Fibroblast of skin of right biceps (primary cell): ENCODE measurements around the gene BHLHA15.

Source experiments
- DNase-seq: peaks from one replicate; pipeline ENCODE4 v3.0.0-alpha.2; 2013

Gene BHLHA15

DNA sequence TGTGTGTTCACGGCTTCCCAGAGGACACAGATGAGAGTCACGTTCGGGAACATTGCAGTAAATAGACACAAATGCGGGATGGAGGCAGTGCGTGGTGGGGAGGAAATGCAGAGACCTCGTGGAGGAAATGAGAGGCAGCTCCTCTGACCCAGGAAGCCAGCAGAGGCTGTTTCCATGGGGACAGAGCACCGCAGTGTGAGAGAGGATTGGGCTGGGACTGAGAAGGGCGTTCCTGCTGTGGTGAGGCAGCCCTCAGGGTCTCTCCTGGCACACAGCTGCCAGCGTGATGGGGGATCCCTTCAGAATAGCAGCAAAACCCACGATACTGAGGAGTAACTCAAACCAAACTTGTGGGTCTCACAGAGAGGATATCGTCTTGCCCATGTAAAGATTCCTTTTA is 21.7 kb upstream of the BHLHA15 start:
- DNase-seq = no peak

DNA sequence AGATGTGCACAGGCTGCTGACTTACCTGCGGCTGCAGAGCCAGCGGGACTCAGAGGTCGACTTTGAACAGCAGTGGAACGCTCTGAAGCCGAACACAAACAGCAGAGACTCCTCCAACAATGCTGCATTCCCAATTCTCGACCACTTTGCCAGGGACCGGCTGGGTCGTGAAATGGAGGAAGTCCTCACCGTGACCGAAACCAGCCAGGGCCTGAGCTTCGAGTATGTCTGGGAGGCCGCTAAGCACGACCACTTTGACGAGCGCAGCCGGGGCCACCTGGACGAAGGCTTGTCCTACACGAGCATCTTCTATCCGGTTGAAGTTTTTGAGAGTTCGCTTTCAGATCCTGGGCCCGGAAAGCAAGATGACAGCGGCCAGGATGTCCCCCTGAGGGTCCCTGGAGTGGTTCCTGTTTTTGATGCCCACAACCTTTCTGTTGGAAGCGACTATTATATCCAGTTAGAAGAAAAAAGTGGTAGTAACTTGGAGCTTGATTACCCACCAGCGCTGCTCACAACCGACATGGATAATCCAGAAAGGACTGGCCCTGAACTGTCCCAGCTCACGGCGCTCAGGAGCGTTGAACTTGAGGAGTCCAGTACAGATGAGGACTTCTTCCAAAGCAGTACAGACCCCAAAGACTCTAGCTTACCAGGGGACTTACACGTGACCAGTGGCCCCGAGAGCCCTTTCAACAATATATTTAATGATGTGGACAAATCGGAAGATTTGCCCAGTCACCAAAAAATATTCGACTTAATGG is 19.4 kb upstream of the BHLHA15 start:
- DNase-seq = no peak

- peak; percentile 18 for DNase-seq
Measured at GRCh38 chr7:98192781-98193457, 18.3 kb upstream of the BHLHA15 start.

- DNase-seq = no peak
Measured at GRCh38 chr7:98193474-98194180, 17.6 kb upstream of the BHLHA15 start.

DNA sequence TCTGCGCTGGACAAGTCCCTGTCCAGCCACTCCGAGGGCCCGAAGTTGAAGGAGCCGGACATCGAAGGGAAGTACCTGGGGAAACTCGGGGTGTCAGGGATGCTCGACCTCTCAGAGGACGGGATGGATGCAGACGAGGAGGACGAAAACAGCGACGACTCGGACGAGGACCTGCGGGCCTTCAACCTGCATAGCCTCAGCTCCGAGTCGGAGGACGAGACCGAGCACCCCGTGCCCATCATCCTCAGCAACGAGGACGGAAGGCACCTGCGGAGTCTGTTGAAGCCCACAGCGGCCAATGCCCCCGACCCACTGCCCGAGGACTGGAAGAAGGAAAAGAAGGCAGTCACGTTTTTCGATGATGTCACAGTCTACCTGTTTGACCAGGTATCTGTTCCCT is 17.1 kb upstream of the BHLHA15 start:
- no peak for DNase-seq

DNA sequence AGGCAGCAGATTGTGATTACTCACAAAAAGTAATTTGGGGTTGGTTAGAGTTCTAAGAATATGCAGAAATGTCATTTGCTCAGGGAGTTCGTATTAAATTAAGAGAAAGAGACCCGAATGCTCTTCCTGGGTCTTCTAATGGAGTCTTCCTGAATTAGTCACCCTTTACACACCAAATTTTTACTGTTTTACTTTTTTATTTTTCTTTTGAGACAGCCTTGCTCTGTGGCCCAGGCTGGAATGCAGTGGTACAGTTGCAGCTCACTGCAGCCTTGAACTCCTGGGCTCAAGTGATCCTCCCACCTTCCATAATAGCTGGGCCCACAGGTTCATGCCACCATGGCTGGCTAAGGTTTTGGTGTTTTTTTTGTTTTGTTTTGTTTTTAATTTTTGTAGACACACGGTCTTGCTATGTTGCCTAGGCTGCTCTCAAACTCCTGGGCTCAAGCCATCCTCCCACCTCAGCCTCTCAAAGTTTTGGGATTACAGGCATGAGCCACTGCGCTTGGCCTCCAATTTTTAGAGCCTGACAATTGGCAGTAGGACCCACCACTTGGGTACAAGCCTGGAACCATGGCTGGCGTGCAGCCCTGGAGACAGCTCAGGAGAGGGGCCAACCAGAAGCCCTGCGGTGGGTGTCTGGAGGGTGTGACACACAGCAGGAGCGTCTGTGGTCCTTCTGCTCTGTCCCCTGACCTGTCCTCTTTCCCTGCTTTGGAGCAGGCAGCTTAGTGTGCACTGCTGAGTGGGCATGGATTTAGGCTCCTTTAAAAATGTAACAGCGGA is 16.4 kb upstream of the BHLHA15 start:
- DNase-seq = peak; percentile 26

- DNase-seq = no peak
Measured at GRCh38 chr7:98196706-98197605, 14.3 kb upstream of the BHLHA15 start.

DNA sequence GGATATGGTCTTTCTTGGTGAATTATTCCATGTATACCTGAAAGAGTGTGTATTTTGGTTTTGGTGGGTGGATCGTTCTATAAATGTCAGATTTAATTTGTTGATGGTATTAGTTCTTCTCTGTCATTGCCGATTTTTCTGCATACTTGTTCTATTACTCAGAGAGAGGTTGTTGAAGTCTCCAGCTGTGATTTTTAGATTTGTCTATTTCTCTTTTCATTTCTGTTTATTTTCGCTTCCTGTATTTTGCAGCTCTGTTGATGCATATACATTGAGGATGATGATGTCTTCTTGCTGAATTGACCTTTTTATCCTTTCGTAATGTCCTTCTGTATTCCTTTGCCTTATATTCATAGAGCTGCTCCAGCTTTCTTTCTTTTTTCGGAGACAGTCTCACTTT is 12.1 kb upstream of the BHLHA15 start:
- DNase-seq = no peak

DNA sequence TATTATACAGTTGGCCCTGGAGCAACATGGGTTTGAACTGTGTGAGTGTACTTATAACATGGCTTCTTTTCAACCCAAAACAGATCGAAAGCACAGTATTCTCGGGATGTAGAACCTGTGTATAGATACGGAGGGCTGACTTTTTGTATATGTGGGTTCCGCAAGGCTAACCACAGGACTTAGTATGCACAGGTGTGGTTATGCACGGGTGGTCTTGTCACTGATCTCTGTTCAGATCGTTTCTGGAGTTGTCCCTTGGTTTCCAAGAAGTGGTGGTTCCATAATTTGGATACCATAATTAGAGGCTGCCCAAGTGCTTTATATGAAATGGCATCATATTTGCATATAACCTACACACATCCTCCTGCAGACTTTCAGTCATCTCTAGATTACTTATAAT is 10.9 kb upstream of the BHLHA15 start:
- no peak for DNase-seq

DNA sequence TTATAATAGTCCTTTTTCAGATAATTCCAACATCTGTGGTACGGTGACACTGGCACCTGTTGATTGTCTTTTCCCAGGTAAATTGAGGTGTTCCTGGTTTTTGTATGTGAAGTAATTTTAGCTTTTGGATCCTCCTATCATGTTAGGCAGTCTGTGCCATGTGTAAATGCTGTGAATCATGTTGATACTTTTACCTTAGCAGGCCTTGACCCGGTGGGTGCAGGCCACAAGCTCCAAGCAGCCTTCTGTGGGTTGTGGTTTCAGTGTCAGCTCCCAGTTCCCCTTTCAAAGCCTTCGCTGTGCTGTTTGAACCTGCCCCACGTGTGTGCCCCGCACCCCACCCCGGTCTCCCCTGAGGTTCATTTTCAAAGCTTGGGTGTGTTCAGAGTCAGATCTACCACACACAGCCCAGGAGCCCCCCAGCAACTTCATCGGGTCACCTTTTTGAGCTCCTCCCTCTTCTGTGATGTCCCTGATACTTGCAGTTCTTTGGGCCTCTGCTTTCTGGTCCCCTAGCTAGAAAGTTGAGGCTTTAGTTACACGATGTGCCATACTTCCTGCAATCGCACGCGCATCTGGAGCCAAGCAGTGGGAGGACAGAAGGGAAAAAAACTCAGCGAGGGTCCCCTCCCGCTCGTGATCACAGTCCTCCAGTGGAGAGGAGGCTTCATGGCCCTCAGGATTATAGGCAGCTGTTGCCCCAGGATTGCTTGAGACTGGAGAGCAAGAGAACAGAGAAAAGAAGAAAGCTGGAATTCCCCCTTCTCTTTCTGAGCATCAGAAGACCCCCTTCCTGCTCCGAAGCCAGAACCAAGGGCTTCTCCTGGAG is 8.7 kb upstream of the BHLHA15 start:
- no peak for DNase-seq

GRCh38 chr7:98203261-98203963 is 7.8 kb upstream of the BHLHA15 start:
- no peak for DNase-seq

DNA sequence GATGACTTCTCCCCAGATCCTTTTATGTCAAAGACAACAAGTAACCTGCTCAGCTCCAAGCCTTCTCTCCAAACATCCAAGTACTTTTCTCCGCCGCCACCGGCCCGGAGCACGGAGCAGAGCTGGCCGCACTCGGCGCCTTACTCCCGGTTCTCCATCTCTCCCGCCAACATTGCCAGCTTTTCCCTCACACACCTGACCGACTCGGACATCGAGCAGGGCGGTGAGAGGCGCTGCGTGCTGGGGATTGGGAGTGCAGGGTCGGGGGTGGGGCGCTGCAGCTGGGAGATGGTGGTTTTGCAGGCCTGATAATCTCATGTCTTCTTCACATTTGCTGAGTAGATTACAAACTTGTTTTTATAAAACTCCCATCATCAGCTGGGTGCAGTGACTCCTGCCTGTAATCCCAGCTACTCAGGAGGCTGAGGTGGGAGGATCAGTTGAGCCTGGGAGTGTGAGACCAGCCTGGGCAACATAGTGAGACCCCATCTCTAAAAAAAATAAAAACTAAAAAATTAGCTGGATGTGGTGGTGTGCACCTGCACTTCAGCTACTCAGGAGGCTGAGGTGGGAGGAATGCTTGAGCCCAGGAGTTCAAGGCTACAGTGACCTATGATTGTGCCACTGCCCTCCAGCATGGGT is 7.2 kb upstream of the BHLHA15 start:
- DNase-seq = no peak

DNA sequence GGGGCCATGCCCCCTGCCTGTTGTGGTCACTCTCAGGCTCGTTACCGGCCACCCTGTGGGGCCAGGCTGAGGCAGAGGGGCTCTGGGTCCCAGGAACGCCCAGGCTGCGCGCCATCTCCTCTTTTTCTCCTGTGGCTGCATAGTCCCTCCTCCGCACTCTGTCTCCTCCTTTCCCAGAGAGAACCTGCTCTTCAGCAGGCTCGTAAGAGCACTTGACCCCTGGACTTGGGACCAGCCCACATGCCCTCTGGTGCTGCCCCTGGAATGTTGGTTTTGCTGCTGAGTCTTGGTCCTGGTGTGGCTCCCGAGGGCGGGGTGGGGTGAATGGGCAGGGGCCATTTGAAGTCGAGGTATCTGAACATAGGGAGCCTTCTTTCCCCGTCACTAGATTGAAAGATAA is 6.6 kb upstream of the BHLHA15 start:
- DNase-seq = no peak

- no peak for DNase-seq
Measured at GRCh38 chr7:98205162-98205845, 5.9 kb upstream of the BHLHA15 start.

- DNase-seq = no peak
Measured at GRCh38 chr7:98206451-98207330, 4.5 kb upstream of the BHLHA15 start.

DNA sequence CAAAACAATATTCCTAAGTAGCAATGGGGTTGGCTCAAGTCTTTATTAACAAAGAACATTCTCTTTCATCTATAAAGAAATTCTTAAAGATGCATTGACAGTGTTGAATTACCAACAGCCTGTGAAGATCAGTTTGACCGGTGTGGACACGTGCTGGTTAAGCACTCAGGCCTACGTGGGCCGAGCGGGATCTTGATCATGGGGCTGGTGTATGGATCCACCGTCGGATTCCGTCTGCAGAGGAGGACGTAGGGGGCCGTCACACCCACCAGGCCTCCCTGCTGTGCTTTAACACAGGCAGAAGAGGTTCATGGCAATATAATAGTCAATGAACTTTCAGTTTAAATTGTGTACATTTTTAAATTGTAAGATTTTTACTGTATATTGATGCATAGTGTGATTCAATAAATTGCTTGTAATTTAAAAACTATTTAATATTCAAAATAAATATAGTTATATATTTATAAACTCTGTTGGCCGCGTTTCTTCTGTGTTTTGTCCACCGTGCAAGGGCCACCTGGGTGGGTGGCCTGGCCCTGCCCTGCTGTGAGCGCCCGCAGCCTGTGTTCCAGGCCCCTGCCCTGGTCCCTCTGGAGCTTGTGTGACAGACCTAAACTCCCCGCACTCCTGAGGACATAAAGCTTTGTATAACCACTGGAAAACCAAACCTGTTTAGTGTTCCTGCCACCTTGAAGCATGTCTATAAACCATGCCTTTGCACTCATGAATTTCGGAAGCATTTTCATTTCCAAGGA is 1.9 kb upstream of the BHLHA15 start:
- no peak for DNase-seq

GRCh38 chr7:98210513-98211220 is 572 bp upstream of the BHLHA15 start:
- DNase-seq = no peak
